Neural progenitor cell (in vitro differentiated cells): ENCODE data around the gene CNTN1. TPM values are rescaled to one million over a fixed set of nuclear protein-coding genes. Genes with fewer than 3 reads are reported as not detected.
A peak's percentile ranks its signal among the peaks of the same experiment; 100 is the strongest.

Experiments used
- DNase-seq: peaks from one replicate; pipeline ENCODE4 v3.0.0-alpha.2; 2016; ENCODE audit warnings: low spot score
- H2AFZ ChIP-seq: fragments of 200-600 bp; sonication (generic); replicated peaks from 2 replicates; pipeline ENCODE4 v1.6.1; 2016; ENCODE audit warnings: antibody characterized with exemption
- H3F3A ChIP-seq: fragments of 200-600 bp; sonication (generic); 2 replicates; pipeline ENCODE4 v1.6.1; 2016; ENCODE audit warnings: antibody characterized with exemption, low read depth
- H3K27ac ChIP-seq: fragments of 200-600 bp; sonication (generic); 2 replicates; pipeline ENCODE4 v1.5.1; 2016; ENCODE audit warnings: mild to moderate bottlenecking
- H3K27me3 ChIP-seq: fragments of 200-600 bp; sonication (generic); 2 replicates; pipeline ENCODE4 v1.6.1; 2016; ENCODE audit warnings: mild to moderate bottlenecking, moderate library complexity
- H3K36me3 ChIP-seq: fragments of 200-600 bp; sonication (generic); 2 replicates; pipeline ENCODE4 v1.5.1; 2016
- H3K4me1 ChIP-seq: fragments of 200-600 bp; sonication (generic); 2 replicates; pipeline ENCODE4 v1.6.1; 2016; ENCODE audit warnings: mixed run types
- H3K4me2 ChIP-seq: fragments of 200-600 bp; sonication (generic); 2 replicates; pipeline ENCODE4 v1.6.1; 2016
- H3K4me3 ChIP-seq: fragments of 200-600 bp; sonication (generic); 2 replicates; pipeline ENCODE4 v1.5.1; 2016
- H3K79me2 ChIP-seq: fragments of 200-600 bp; sonication (generic); 2 replicates; pipeline ENCODE4 v1.6.1; 2016; ENCODE audit warnings: low read depth
- H3K9ac ChIP-seq: fragments of 200-600 bp; sonication (generic); 2 replicates; pipeline ENCODE4 v1.6.1; 2016
- H3K9me3 ChIP-seq: fragments of 200-600 bp; sonication (generic); 2 replicates; pipeline ENCODE4 v1.5.1; 2016; ENCODE audit warnings: low read depth
- H4K20me1 ChIP-seq: fragments of 200-600 bp; sonication (generic); 2 replicates; pipeline ENCODE4 v1.6.1; 2016; ENCODE audit warnings: low read depth
- H3K27ac Mint-ChIP-seq: 3 replicates; pipeline ENCODE4 v1.8.0; 2021; ENCODE audit warnings: mixed read lengths
- H3K27me3 Mint-ChIP-seq: 2 replicates; pipeline ENCODE4 v1.8.0; 2022; ENCODE audit warnings: low read depth, mild to moderate bottlenecking, inconsistent platforms, moderate library complexity, mixed read lengths; ENCODE audit not compliant: insufficient read depth
- H3K36me3 Mint-ChIP-seq: 3 replicates; pipeline ENCODE4 v1.8.0; 2021; ENCODE audit warnings: mixed read lengths
- H3K4me1 Mint-ChIP-seq: 3 replicates; pipeline ENCODE4 v1.8.0; 2021; ENCODE audit warnings: mixed read lengths
- H3K4me3 Mint-ChIP-seq: 3 replicates; pipeline ENCODE4 v1.8.0; 2021; ENCODE audit warnings: mild to moderate bottlenecking, moderate library complexity, mixed read lengths
- H3K9me3 Mint-ChIP-seq: 3 replicates; pipeline ENCODE4 v1.8.0; 2020; ENCODE audit warnings: mixed read lengths
- EZH2 ChIP-seq: fragments of 200-600 bp; sonication (generic); IDR thresholded peaks from 2 replicates; pipeline ENCODE4 v1.6.1; 2017; ENCODE audit warnings: antibody characterized with exemption, mild to moderate bottlenecking, moderate library complexity
- EZH2phosphoT487 ChIP-seq: fragments of 200-600 bp; sonication (generic); IDR thresholded peaks from 2 replicates; pipeline ENCODE4 v1.6.1; 2017; ENCODE audit warnings: antibody characterized with exemption
- total RNA-seq: library from RNA; depleted of rRNA; stranded (reverse); fragments of >200 nt; gene quantifications from 2 replicates; pipeline ENCODE4 v1.2.3, GENCODE V29; 2015; ENCODE audit warnings: low replicate concordance
- TF ChIP-seq, protein P1 (sequence below): fragments of 200-600 bp; sonication (generic); IDR thresholded peaks from 2 replicates; pipeline ENCODE4 v1.5.1; 2017; ENCODE audit warnings: antibody characterized with exemption, mild to moderate bottlenecking

The CNTN1 gene
- total RNA-seq, 1 donor from 2014 or later, result 0.17 TPM

DNA sequence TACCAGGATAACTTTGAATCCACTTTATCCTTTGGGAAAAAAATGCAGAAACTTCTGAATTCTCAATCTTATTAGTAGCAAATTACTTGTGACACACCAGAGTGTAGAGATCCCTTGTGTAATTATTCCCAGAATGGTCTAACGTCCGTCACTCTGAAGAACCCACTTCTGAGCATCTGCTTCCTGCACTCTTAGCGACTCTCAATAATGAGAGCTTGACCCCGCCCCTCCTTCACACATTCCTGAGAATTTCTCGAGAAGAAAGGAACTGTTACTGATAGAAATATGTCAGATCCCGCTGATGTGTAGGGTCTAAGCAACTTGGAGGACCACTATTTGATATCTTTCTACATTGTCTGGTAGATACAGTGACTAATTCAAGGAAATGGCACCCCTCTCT, 277.6 kb downstream of the CNTN1 start:
- Histone ChIP-seq H3F3A (no peaks in the 10 kb centered on the region), H3K79me2 (no peaks in the 10 kb centered on the region), H2AFZ (no peak overlapping the region), H3K27me3 (no peaks in the 10 kb centered on the region), H3K4me2 (no peak overlapping the region), H3K36me3 (no peaks in the 10 kb centered on the region), H3K9ac (no peak overlapping the region), H3K9me3 (no peaks in the 10 kb centered on the region), H3K27ac (no peak overlapping the region), H4K20me1 (no peaks in the 10 kb centered on the region), H3K4me3 (no peak overlapping the region), H3K4me1 (no peaks in the 10 kb centered on the region)
- Mint-ChIP-seq H3K27me3 (no peaks in the 10 kb centered on the region), H3K4me1 (no peaks in the 10 kb centered on the region), H3K36me3 (no peaks in the 10 kb centered on the region), H3K9me3 (peaks cover 2% of the 10 kb centered on the region), H3K27ac (no peak overlapping the region), H3K4me3 (no peak overlapping the region)
- TF ChIP-seq EZH2 (no peak), EZH2phosphoT487 (no peak)
- TF ChIP-seq, protein P1, sequence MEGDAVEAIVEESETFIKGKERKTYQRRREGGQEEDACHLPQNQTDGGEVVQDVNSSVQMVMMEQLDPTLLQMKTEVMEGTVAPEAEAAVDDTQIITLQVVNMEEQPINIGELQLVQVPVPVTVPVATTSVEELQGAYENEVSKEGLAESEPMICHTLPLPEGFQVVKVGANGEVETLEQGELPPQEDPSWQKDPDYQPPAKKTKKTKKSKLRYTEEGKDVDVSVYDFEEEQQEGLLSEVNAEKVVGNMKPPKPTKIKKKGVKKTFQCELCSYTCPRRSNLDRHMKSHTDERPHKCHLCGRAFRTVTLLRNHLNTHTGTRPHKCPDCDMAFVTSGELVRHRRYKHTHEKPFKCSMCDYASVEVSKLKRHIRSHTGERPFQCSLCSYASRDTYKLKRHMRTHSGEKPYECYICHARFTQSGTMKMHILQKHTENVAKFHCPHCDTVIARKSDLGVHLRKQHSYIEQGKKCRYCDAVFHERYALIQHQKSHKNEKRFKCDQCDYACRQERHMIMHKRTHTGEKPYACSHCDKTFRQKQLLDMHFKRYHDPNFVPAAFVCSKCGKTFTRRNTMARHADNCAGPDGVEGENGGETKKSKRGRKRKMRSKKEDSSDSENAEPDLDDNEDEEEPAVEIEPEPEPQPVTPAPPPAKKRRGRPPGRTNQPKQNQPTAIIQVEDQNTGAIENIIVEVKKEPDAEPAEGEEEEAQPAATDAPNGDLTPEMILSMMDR, result no peak
- peak; percentile 8 for DNase-seq

DNA sequence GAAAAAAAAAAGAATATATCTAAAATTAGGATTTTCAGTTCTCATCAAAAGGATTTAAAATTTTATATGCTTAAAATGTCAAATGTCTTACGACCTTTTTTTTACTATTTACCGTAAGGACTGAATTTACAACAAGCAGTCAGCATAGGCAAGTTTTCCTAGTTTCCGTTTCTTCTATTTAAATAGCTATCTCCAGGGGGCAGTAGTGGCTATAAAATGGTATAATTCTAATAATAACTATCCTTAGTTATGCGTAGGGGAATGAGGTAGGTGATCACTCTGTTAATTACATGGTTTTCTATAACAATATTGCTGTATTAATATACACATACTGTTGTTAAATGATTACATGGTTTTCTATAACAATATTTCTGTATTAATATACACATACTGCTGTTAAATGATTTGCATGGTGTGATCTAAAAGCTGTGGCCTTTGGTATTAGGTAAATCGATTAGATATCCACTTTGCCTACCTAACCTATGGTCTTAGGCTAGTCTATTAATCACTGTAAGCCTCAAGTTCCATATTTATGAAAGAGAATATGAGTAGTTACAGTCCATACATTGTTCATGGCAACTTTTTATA, 278.2 kb downstream of the CNTN1 start:
- no peak overlapping the region for H3K4me3 ChIP-seq
- H3K36me3 Mint-ChIP-seq, result no peaks in the 10 kb centered on the region
- H2AFZ ChIP-seq, result no peak overlapping the region
- no peaks in the 10 kb centered on the region for H4K20me1 ChIP-seq
- H3K27me3 Mint-ChIP-seq, result no peaks in the 10 kb centered on the region
- H3K79me2 ChIP-seq, result no peaks in the 10 kb centered on the region
- no peak overlapping the region for H3K27ac ChIP-seq
- H3K4me3 Mint-ChIP-seq, result no peak overlapping the region
- DNase-seq, result peak; percentile 26
- no peaks in the 10 kb centered on the region for H3K27me3 ChIP-seq
- no peak overlapping the region for H3K27ac Mint-ChIP-seq
- H3F3A ChIP-seq, result no peaks in the 10 kb centered on the region
- no peak overlapping the region for H3K9ac ChIP-seq
- no peak for TF ChIP-seq EZH2phosphoT487
- TF ChIP-seq, protein P1, result peak; percentile 51
- no peaks in the 10 kb centered on the region for H3K36me3 ChIP-seq
- H3K4me2 ChIP-seq, result no peak overlapping the region
- no peaks in the 10 kb centered on the region for H3K4me1 Mint-ChIP-seq
- peaks cover 2% of the 10 kb centered on the region for H3K9me3 Mint-ChIP-seq
- H3K9me3 ChIP-seq, result no peaks in the 10 kb centered on the region
- no peaks in the 10 kb centered on the region for H3K4me1 ChIP-seq

GRCh38 chr12:40971911-40972310, 279.7 kb downstream of the CNTN1 start:
- no peaks in the 10 kb centered on the region for H3K27me3 Mint-ChIP-seq
- peaks cover 2% of the 10 kb centered on the region for H3K9me3 Mint-ChIP-seq
- Histone ChIP-seq H3K27ac (no peak overlapping the region), H3F3A (no peaks in the 10 kb centered on the region), H3K4me1 (no peaks in the 10 kb centered on the region), H3K27me3 (no peaks in the 10 kb centered on the region), H3K9me3 (no peaks in the 10 kb centered on the region), H3K79me2 (no peaks in the 10 kb centered on the region), H3K9ac (no peak overlapping the region), H3K36me3 (no peaks in the 10 kb centered on the region), H4K20me1 (no peaks in the 10 kb centered on the region), H3K4me2 (no peak overlapping the region), H2AFZ (no peak overlapping the region), H3K4me3 (no peak overlapping the region)
- H3K4me3 Mint-ChIP-seq, result no peak overlapping the region
- TF ChIP-seq, protein P1, result no peak
- no peak for TF ChIP-seq EZH2phosphoT487
- TF ChIP-seq EZH2, result no peak
- peaks cover 9% of the 10 kb centered on the region for H3K4me1 Mint-ChIP-seq
- no peak overlapping the region for H3K27ac Mint-ChIP-seq
- DNase-seq, result no peak
- no peaks in the 10 kb centered on the region for H3K36me3 Mint-ChIP-seq
